GM12872 (cell line): ENCODE data around the gene REEP1.
A peak's percentile ranks its signal among the peaks of the same experiment; 100 is the strongest.

ENCODE experiments used
- CTCF ChIP-seq: IDR thresholded peaks from 3 replicates; pipeline ENCODE4 v1.5.1; 2011; ENCODE audit warnings: low read depth, mild to moderate bottlenecking, low read length, moderate library complexity; ENCODE audit not compliant: insufficient read depth

The REEP1 gene

GRCh38 chr2:86251840-86252266 lies 85.6 kb downstream of the REEP1 start:
- TF ChIP-seq CTCF = no peak

GRCh38 chr2:86249579-86250391 lies 87.6 kb downstream of the REEP1 start:
- TF ChIP-seq CTCF = peak; percentile 60

- no peak for TF ChIP-seq CTCF
Measured at GRCh38 chr2:86249176-86249575, 88.2 kb downstream of the REEP1 start.

GRCh38 chr2:86243950-86244733 lies 93.3 kb downstream of the REEP1 start:
- peak; percentile 45; the same call in 2 of the 3 replicates for TF ChIP-seq CTCF

- TF ChIP-seq CTCF = no peak
Measured at GRCh38 chr2:86243272-86243671, 94.2 kb downstream of the REEP1 start.

GRCh38 chr2:86241611-86242010 lies 95.8 kb downstream of the REEP1 start:
- no peak for TF ChIP-seq CTCF

GRCh38 chr2:86240251-86240650 lies 97.2 kb downstream of the REEP1 start:
- no peak for TF ChIP-seq CTCF
